AG04450 (cell line): ENCODE results near the gene ANKDD1A. TPM values are rescaled to one million over a fixed set of nuclear protein-coding genes. Genes with fewer than 3 reads are reported as not detected.

ENCODE experiments used
- CTCF ChIA-PET: fragments of 300-600, 350-600 bp; formaldehyde crosslinking; extraction: SDS; loops from one replicate; lab custom pipeline; 2022; ENCODE audit warnings: antibody characterized with exemption, inconsistent platforms; lab: Charles Lee
- POLR2A ChIA-PET: fragments of 350-600 bp; formaldehyde crosslinking; extraction: SDS; loops from one replicate; lab custom pipeline; 2021; ENCODE audit warnings: antibody characterized with exemption, inconsistent platforms; lab: Yijun Ruan, JAX
- DNase-seq: peaks from one replicate; pipeline ENCODE4 v3.0.0-alpha.2; 2011; ENCODE audit warnings: low read depth, low spot score
- H3K27ac ChIP-seq: one replicate; pipeline ENCODE4 v1.5.1; 2012; ENCODE audit warnings: low read depth, low read length, control low read depth
- H3K27me3 ChIP-seq: one replicate; pipeline ENCODE4 v1.6.0; 2012; ENCODE audit warnings: low read length; ENCODE audit not compliant: control insufficient read depth, insufficient read depth
- H3K4me3 ChIP-seq: 2 replicates; pipeline ENCODE4 v1.5.1; 2011; ENCODE audit warnings: mild to moderate bottlenecking, low read depth, low read length, control low read depth
- H3K9me3 ChIP-seq: 2 replicates; pipeline ENCODE4 v1.5.1; 2012; ENCODE audit warnings: low read length; ENCODE audit not compliant: control insufficient read depth, insufficient read depth
- CTCF ChIP-seq: IDR thresholded peaks from 2 replicates; pipeline ENCODE4 v1.5.1; 2011; ENCODE audit warnings: low read depth, low read length, control low read depth, inconsistent platforms
- polyA plus RNA-seq: library from polyadenylated mRNA; depleted of rRNA; stranded (reverse); fragments of >200 nt; gene quantifications from 2 replicates; pipeline ENCODE4 v1.2.3, GENCODE V29; 2011

Gene ANKDD1A
- polyA plus RNA-seq, 1 experiment, result 4.0 TPM

- Histone ChIP-seq H3K4me3 (no peak overlapping the region), H3K9me3 (no peaks in the 10 kb centered on the region), H3K27ac (no peak overlapping the region), H3K27me3 (peaks cover 3% of the 10 kb centered on the region)
- ChIA-PET CTCF (interaction anchor here (0.7 to 1.5 kb wide), 3 partner anchors 17 to 156 kb away, joined by 3 read pairs; no protein-coding TSS in a partner anchor), POLR2A (interaction anchor here (1.4 kb wide), 1 partner anchor 78 kb away, joined by 8 read pairs; no protein-coding TSS in a partner anchor)
- peak; percentile 75 for DNase-seq
- TF ChIP-seq CTCF, result no peak
These were observed 79.9 kb downstream of the ANKDD1A start for GRCh38 chr15:64991536-64992135.

GRCh38 chr15:64993290-64993689 is 81.6 kb downstream of the ANKDD1A start:
- Histone ChIP-seq H3K27me3 (peaks cover 3% of the 10 kb centered on the region), H3K4me3 (no peak overlapping the region), H3K9me3 (no peaks in the 10 kb centered on the region), H3K27ac (no peak overlapping the region)
- no peak for TF ChIP-seq CTCF
- ChIA-PET POLR2A (no interaction called here), CTCF (interaction anchor here (1.0 kb wide), 1 partner anchor 108 kb away, joined by 3 read pairs; no protein-coding TSS in a partner anchor)
- DNase-seq, result no peak

- no peak for TF ChIP-seq CTCF
- Histone ChIP-seq H3K9me3 (no peaks in the 10 kb centered on the region), H3K4me3 (no peak overlapping the region), H3K27me3 (peaks cover 3% of the 10 kb centered on the region), H3K27ac (no peak overlapping the region)
- DNase-seq, result no peak
- ChIA-PET CTCF (interaction anchor here (0.6 kb wide), 1 partner anchor 8 kb away, joined by 3 read pairs; no protein-coding TSS in a partner anchor), POLR2A (no interaction called here)
These were observed 85.4 kb downstream of the ANKDD1A start for GRCh38 chr15:64997066-64997465.

GRCh38 chr15:64997745-64998375 is 86.2 kb downstream of the ANKDD1A start:
- CTCF ChIA-PET, result no interaction called here
- Histone ChIP-seq H3K4me3 (no peak overlapping the region), H3K27ac (no peak overlapping the region), H3K27me3 (peaks cover 3% of the 10 kb centered on the region), H3K9me3 (no peaks in the 10 kb centered on the region)
- no peak for TF ChIP-seq CTCF
- no peak for DNase-seq
- POLR2A ChIA-PET, result no interaction called here

GRCh38 chr15:65004993-65005392 is 93.3 kb downstream of the ANKDD1A start:
- no peaks in the 10 kb centered on the region for H3K9me3 ChIP-seq
- H3K4me3 ChIP-seq, result no peak overlapping the region
- CTCF ChIA-PET, result interaction anchor here (0.7 kb wide), 1 partner anchor 8 kb away, joined by 3 read pairs; no protein-coding TSS in a partner anchor
- POLR2A ChIA-PET, result interaction anchor here (0.5 kb wide), 1 partner anchor 18 kb away, joined by 3 read pairs; no protein-coding TSS in a partner anchor
- no peaks in the 10 kb centered on the region for H3K27me3 ChIP-seq
- H3K27ac ChIP-seq, result no peak overlapping the region
- TF ChIP-seq CTCF, result no peak
- no peak for DNase-seq
